ENCODE results near the gene AMPD3.

The AMPD3 gene

DNA sequence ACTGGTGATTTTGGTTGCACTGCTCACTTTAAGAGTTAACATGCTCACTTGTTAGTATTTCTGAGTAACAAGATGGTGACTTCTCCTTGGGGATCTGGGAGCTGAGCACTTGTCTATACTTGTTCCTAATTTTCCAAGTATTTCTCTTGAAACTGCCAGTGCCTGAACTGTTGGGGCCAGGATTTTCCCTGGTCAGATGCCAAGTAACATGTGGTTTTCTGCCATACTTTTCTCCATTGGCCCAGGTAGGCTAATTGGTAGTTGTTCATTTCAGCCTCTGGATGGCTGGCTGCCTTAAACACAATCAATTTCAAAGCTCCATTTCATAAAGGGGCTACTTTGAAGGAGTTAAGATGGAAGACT lies 50.9 kb downstream of the AMPD3 start:
- no peak for DNase-seq

DNA sequence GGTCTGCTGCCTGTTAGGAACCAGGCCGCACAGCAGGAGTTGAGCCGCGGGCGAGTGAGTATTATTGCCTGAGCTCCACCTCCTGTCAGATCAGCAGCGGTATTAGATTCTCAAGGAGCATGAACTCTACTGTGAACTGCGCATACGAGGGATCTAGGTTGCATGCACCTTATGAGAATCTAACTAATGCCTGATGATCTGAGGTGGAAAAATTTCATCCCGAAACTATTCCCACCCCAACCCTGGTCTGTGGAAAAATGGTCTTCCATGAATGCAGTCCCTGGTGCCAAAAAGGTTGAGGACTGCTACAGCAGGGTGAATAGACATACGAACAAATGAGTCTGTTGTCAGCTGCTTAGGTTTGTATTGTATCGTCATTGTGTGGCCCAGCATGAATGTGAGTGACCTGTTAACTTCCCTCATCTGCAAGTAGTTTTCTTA lies 56.1 kb downstream of the AMPD3 start:
- no peak for DNase-seq

DNA sequence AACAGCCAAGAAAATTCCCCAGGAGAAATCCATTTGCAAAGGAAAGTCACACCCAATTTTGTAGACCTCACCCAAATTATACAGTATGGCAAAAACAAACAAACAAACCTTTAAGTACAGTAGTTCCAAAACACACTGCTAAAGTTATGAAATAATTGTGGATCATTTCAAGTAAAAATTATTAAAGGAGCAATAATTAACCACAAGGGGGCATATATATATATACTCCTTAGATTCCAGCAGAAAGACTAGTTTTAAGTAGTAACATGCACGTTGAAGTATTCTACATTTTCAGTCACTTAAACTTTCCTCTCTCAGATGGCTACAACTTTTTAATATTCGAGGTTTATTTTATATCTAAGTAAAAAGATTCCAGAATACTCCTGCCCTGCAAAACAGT lies 59.1 kb downstream of the AMPD3 start:
- no peak for DNase-seq

GRCh38 chr11:10514709-10515108 lies 59.6 kb downstream of the AMPD3 start:
- DNase-seq = no peak

DNA sequence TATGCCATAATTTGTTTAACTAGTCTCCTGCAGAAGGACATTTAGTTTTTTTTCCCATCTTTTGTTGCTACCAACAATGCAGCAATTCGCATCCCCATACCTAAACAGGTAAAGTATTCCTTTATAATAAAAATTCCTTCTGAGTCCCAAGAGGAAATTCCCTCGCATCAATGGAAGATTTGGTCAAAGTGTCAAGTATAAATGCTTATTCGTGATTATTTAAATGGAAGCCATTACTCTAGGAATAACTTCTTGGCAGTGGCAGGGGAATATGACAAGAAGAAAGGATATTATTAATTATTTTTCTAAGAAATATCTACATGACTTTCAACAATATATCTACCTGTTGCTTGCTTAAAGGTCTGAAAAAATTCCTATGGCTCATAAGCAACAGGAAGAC lies 60.4 kb downstream of the AMPD3 start:
- no peak for DNase-seq

GRCh38 chr11:10518123-10518522 lies 63.1 kb downstream of the AMPD3 start:
- DNase-seq = no peak

- no peak for DNase-seq
Observed at GRCh38 chr11:10518891-10519290, 63.8 kb downstream of the AMPD3 start.

DNA sequence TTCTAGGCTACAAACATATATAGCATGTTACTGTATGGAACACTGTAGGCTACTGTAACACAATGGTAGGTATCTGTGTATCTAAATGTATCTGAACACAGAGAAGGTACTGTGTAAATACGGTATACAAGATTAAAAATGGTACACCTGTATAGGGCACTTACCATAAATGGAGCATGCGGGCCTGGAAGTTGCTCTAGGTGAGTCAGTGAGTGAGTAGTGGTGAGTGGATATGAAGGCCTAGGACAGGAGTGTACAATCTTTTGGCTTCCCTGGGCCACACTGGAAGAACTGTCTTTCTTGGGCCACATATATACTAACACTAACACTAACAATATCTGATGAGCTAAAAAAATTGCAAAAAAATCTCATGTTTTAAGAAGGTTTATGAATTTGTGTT lies 64.6 kb downstream of the AMPD3 start:
- DNase-seq = no peak

- no peak for DNase-seq
Observed at GRCh38 chr11:10520562-10520961, 65.5 kb downstream of the AMPD3 start.

DNA sequence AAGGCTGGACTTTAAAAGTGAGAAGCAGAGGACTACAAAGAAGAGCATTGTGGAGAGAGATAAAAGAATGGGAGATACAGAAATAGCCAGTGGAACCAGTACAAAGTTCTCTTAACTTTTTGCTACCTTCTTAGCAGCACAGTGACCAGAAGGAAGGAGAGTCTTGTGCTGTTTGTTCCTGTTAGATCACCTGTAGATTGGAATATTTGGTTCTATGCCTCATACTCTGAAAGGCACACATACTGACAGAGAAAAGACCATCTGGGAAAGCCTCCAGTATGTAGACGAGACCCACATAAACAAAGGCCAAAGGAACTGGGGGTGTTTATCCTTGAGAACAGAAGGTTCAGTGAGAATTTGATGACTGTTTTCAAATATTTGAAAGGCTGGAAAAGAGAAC lies 67.2 kb downstream of the AMPD3 start:
- DNase-seq = no peak

- no peak for DNase-seq
Observed at GRCh38 chr11:10522921-10523320, 67.9 kb downstream of the AMPD3 start.

DNA sequence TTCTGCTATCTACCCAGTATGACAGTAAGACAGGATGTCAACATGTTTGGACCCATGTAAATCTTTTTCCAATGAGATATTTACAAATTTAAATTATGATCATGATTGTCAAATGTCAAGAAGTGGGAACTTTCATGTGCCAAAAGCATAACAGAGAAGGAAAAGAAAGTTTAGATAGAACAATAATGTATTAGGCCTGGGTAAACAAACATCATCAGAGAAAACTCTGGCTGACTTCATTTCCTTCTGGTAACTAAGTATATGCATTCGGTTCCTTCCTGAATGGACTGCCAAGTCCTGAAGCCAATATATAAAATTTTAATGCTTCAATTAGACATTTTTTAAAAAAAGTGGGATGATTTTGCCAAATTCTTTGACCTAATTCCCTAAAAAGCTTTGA lies 69.4 kb downstream of the AMPD3 start:
- no peak for DNase-seq

- DNase-seq = no peak
Observed at GRCh38 chr11:10526974-10527918, 72.2 kb downstream of the AMPD3 start.

GRCh38 chr11:10528121-10528520 lies 73.1 kb downstream of the AMPD3 start:
- no peak for DNase-seq

DNA sequence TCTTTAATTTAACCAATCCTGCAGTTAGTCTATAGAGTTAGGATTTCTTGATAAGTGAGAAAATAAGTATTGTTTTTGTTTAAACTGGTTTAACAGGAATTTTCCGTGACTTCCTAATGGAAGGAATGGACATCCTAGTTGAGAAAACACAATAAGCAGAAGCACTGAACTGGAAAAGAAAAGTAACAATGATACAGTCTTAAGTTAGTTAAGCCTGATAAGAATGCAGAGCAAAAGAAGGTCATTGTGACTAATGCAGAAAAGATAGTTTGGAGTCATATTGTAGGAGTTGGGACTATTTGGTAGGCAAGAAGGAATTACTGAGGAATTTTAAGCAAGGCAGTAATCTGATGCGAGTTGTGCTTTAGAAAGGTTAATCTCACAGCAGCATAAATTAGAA lies 74.2 kb downstream of the AMPD3 start:
- DNase-seq = no peak

- no peak for DNase-seq
Observed at GRCh38 chr11:10532526-10532925, 77.5 kb downstream of the AMPD3 start.

DNA sequence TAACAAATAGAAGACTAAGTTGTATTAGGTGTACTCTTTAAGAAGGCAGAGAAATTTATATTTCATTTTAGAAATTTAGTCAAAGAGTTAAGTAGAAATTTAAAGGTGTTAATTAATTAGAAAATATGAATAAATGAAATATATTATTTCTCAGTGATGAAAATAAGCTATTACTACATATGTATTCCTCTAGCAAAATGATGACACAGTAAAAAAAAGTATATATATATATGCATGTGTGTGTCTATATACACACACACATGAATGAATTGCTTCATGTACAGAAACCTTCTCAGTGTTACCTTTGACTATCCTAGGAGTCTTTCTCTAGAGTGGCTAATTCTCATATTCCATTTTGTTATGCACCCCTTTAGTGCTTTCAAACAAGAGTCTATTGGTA lies 78.3 kb downstream of the AMPD3 start:
- no peak for DNase-seq

DNA sequence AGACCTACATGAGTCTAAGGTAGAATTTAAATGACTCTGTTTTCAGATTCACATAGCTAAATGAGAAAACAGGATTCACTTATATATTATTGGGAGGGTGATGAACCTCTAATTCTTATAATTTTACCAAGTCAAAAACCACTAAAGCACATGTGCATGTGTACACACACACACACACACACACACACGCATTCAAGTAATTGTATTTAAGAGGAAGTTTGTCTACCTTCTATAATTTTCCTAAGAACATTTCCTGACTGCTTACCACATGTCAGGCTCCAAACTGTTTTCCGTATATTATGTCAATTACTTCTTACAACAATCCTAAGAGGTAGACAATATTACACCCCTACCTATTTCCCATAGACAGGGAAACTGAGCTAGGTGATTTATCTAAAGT lies 79.3 kb downstream of the AMPD3 start:
- DNase-seq = no peak

DNA sequence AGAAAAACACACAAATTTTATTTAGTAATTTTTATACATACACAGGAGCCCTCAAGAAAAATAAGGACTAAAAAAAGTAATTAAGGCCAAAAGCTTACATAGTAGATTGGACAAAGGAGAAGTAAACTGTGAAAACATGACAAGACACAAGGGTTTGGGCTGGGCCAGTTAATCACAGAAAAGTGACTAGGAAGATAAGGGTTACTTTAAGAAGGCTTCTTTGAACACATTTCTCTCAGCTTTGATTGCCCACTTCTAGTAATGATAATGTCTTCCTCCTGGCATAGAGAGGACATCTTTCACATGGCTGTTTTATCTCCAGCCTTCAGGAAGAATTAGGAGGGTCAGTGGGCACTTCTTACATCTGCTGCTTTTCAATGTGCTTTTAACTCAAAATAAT lies 82.5 kb downstream of the AMPD3 start:
- no peak for DNase-seq

DNA sequence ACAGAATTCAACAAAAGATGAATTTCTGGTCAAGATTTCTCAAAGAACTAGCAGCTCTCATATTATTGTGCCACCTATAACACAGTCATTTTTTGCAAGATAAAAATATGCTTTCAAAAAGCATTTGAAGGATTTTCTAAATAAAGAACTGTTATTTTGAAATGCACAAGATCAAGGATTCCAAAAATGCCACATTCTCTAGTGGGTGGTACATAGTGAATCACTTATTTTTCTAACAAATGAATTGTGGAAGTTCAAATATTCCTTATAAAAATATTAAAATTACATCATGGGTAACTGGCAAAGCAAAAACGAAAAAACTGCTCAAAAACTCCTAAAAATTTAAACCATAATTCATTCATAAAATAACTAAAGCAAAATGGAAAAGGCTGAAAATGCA lies 83.9 kb downstream of the AMPD3 start:
- no peak for DNase-seq

GRCh38 chr11:10539339-10539738 lies 84.3 kb downstream of the AMPD3 start:
- no peak for DNase-seq

DNA sequence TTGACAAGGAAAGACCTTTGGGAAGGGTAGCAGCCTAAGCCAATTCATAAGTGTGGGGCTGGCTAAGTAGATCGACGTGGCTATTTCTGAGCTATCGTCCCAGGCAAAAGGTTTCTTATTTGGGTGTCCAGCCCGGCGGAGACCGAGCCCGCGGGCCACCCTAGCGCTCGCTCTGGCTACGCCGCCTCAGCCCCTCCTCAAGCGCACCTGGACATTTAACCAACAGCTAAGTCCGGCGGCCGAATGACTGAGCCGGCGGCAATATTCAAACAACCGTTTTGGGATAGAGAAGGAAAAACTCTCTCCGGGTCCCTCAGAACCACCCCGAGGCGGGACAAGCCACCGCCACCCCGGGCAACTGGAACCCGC lies 85.5 kb downstream of the AMPD3 start:
- DNase-seq = no peak

- DNase-seq = peak; percentile 97 to 98
Observed at GRCh38 chr11:10540915-10541560, 86.0 kb downstream of the AMPD3 start, which contains the start of gene RNF141. TSS of gene RNF141 (minus strand) at chr11:10541187. CDS start at chr11:10534158, 7,029 bp downstream.

DNA sequence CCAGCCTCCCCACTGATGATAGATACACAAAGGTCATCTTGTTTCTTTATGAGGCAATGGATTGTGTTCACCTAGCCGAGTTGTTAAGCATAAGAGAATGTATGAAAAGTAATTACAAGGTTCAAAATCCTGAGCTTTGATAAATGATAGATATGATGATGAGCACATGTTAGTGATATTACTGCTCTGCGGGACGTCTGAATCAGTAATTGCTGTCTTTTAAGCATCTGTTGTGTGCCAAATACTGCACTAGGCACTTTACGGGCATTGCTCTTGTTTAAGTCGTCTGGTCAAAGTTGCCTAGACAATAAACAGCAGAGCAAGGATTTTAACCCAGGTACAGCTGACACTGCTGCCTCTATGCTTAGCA lies 86.5 kb downstream of the AMPD3 start:
- DNase-seq = no peak

DNA sequence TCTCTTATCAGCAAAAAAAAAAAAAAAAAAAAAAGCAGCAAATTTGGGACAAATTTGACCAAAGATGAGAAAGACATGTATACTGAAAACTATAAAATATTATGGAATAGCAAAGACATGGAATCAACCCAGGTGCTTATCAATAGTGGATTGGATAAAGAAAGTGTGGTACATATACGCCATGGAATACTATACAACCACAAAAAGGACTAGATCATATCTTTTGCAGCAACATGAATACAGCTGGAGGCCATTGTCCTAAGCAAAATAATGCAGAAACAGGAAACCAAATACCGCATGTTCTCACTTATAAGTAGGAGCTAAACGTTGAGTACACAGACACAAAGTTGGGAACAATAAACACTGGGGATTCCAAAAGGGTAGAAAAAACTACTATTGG lies 87.7 kb downstream of the AMPD3 start:
- DNase-seq = no peak
